Amniotic epithelial cell (primary cell): ENCODE results near the gene SPDYE2B.
"Not testable (repeated sequence)": the region's sequence is repeated elsewhere in the genome, so short reads cannot be mapped to it uniquely, and the experiment has no call there.

Source experiments
- DNase-seq: peaks from one replicate; pipeline ENCODE4 v3.0.0-alpha.2; 2010; ENCODE audit warnings: low read depth

SPDYE2B gene

GRCh38 chr7:102649924-102650323, at the start of gene SPDYE2B:
TSS of gene SPDYE2B (plus strand) at chr7:102650319. CDS start at chr7:102652349, 2,030 bp downstream.
- DNase-seq = not testable (repeated sequence)

- DNase-seq = not testable (repeated sequence)
Measured at GRCh38 chr7:102602317-102602716, 47.8 kb upstream of the SPDYE2B start.

GRCh38 chr7:102604431-102605145, 45.5 kb upstream of the SPDYE2B start:
- DNase-seq = not testable (repeated sequence)

GRCh38 chr7:102606848-102607247, 43.3 kb upstream of the SPDYE2B start:
- not testable (repeated sequence) for DNase-seq

- DNase-seq = not testable (repeated sequence)
Measured at GRCh38 chr7:102609734-102610133, 40.4 kb upstream of the SPDYE2B start.

- DNase-seq = not testable (repeated sequence)
Measured at GRCh38 chr7:102610441-102610840, 39.7 kb upstream of the SPDYE2B start.

- not testable (repeated sequence) for DNase-seq
Measured at GRCh38 chr7:102611013-102611674, 39.0 kb upstream of the SPDYE2B start.

- not testable (repeated sequence) for DNase-seq
Measured at GRCh38 chr7:102611675-102612325, 38.3 kb upstream of the SPDYE2B start.

GRCh38 chr7:102613575-102614345, 36.4 kb upstream of the SPDYE2B start:
- DNase-seq = not testable (repeated sequence)

GRCh38 chr7:102614346-102614697, 35.8 kb upstream of the SPDYE2B start:
- DNase-seq = not testable (repeated sequence)

- not testable (repeated sequence) for DNase-seq
Measured at GRCh38 chr7:102614873-102615272, 35.2 kb upstream of the SPDYE2B start.

GRCh38 chr7:102615930-102616329, 34.2 kb upstream of the SPDYE2B start:
- DNase-seq = not testable (repeated sequence)

GRCh38 chr7:102616507-102617125, 33.5 kb upstream of the SPDYE2B start, which contains the start of gene RASA4:
TSS of gene RASA4 (minus strand) at chr7:102616756. CDS start at chr7:102616689, 67 bp downstream.
- not testable (repeated sequence) for DNase-seq

- DNase-seq = not testable (repeated sequence)
Measured at GRCh38 chr7:102618122-102618521, 32.0 kb upstream of the SPDYE2B start.

GRCh38 chr7:102627271-102627904, 22.7 kb upstream of the SPDYE2B start:
- DNase-seq = not testable (repeated sequence)

GRCh38 chr7:102630622-102631021, 19.5 kb upstream of the SPDYE2B start:
- DNase-seq = not testable (repeated sequence)

GRCh38 chr7:102634299-102634698, 15.8 kb upstream of the SPDYE2B start:
- DNase-seq = not testable (repeated sequence)

GRCh38 chr7:102635354-102635753, 14.8 kb upstream of the SPDYE2B start:
- not testable (repeated sequence) for DNase-seq

- DNase-seq = not testable (repeated sequence)
Measured at GRCh38 chr7:102636956-102637355, 13.2 kb upstream of the SPDYE2B start.

- not testable (repeated sequence) for DNase-seq
Measured at GRCh38 chr7:102638848-102639247, 11.3 kb upstream of the SPDYE2B start.

GRCh38 chr7:102642691-102643090, 7.4 kb upstream of the SPDYE2B start, which contains the start of gene UPK3BL1:
TSS of gene UPK3BL1 (minus strand) at chr7:102642791. CDS start at chr7:102642741, 50 bp downstream.
- DNase-seq = not testable (repeated sequence)
